CD4-positive, CD25-positive, alpha-beta regulatory T cell (primary cell): ENCODE measurements around the gene RNF180. TPM values are rescaled to one million over a fixed set of nuclear protein-coding genes. Genes with fewer than 3 reads are reported as not detected.
"Not testable (repeated sequence)": the region's sequence is repeated elsewhere in the genome, so short reads cannot be mapped to it uniquely, and the experiment has no call there.

Experiments
- ATAC-seq, 2 donors: fragments of 150-1000 bp; cut with Tn5 transposase; one replicate each; pipeline ENCODE4 v1.10.0; 2021; ENCODE audit warnings: low read depth in 2 of 2, moderate number of reproducible peaks in 2 of 2, moderate library complexity in 1 of 2
- DNase-seq, 3 donors: peaks; one replicate each; pipeline versions ENCODE4 v3.0.0 to v3.0.0-alpha.2; 2012 to 2022; ENCODE audit warnings: mixed read lengths in 1 of 3
- H3K27ac ChIP-seq: one replicate; pipeline ENCODE4 v1.7.0; 2013; ENCODE audit warnings: mild to moderate bottlenecking, low read length; ENCODE audit not compliant: insufficient read depth, poor library complexity, severe bottlenecking
- H3K27me3 ChIP-seq: one replicate; pipeline ENCODE4 v1.7.0; 2013; ENCODE audit warnings: low read length; ENCODE audit not compliant: control insufficient read depth, insufficient read depth
- H3K36me3 ChIP-seq: one replicate; pipeline ENCODE4 v1.7.0; 2013; ENCODE audit warnings: mild to moderate bottlenecking, low read length, moderate library complexity; ENCODE audit not compliant: control insufficient read depth, insufficient read depth
- H3K4me1 ChIP-seq: 2 replicates; pipeline ENCODE4 v1.7.0; 2013; ENCODE audit warnings: mild to moderate bottlenecking, low read length; ENCODE audit not compliant: insufficient read depth, control insufficient read depth, poor library complexity, severe bottlenecking
- H3K4me3 ChIP-seq: one replicate; pipeline ENCODE4 v1.7.0; 2013; ENCODE audit warnings: low read depth, mild to moderate bottlenecking, low read length, moderate library complexity
- H3K9me3 ChIP-seq, 2 experiments: 1 replicate in 1 of 2; 2 replicates in 1 of 2; pipeline ENCODE4 v1.7.0; 2013; ENCODE audit warnings: low read length in 2 of 2, mild to moderate bottlenecking in 1 of 2, moderate library complexity in 1 of 2; ENCODE audit not compliant: control insufficient read depth in 2 of 2
- H3K27ac Mint-ChIP-seq, 3 donors: one replicate each; pipeline ENCODE4 v1.8.0; 2020 to 2022; ENCODE audit warnings: mild to moderate bottlenecking in 3 of 3, mixed read lengths in 3 of 3, moderate library complexity in 2 of 3
- H3K27me3 Mint-ChIP-seq: one replicate; pipeline ENCODE4 v1.8.0; 2022; ENCODE audit warnings: mild to moderate bottlenecking, mixed read lengths
- H3K36me3 Mint-ChIP-seq: one replicate; pipeline ENCODE4 v1.8.0; 2020; ENCODE audit warnings: mixed read lengths
- H3K4me1 Mint-ChIP-seq, 4 donors: one replicate each; pipeline ENCODE4 v1.8.0; 2020 to 2022; ENCODE audit warnings: mixed read lengths in 4 of 4, mild to moderate bottlenecking in 1 of 4
- H3K4me3 Mint-ChIP-seq, 4 donors: one replicate each; pipeline ENCODE4 v1.8.0; 2020 to 2022; ENCODE audit warnings: mild to moderate bottlenecking in 4 of 4, mixed read lengths in 4 of 4, moderate library complexity in 3 of 4
- H3K9me3 Mint-ChIP-seq, 7 donors: one replicate each; pipeline ENCODE4 v1.8.0; 2020 to 2022; ENCODE audit warnings: mixed read lengths in 7 of 7, mild to moderate bottlenecking in 3 of 7, moderate library complexity in 2 of 7
- polyA plus RNA-seq, 4 donors: library from polyadenylated mRNA; unstranded; fragments of 300-500 nt; fragmentation: Illumina TruSeq; gene quantifications; one replicate each; pipeline ENCODE4 v1.2.3, GENCODE V29; 2021
- total RNA-seq: library from RNA; stranded (reverse); gene quantifications from one replicate; pipeline ENCODE4 v1.2.3, GENCODE V29; 2022

The RNF180 gene
- total and polyA plus RNA-seq, 5 donors from 2014 or later = not detected

- DNase-seq = no peak
- Histone ChIP-seq H3K27ac (no peak overlapping the region), H3K9me3 (no peaks in the 10 kb centered on the region), H3K27me3 (no peaks in the 10 kb centered on the region), H3K4me1 (no peaks in the 10 kb centered on the region), H3K36me3 (no peaks in the 10 kb centered on the region), H3K4me3 (no peak overlapping the region)
- Mint-ChIP-seq H3K4me3 (no peak overlapping the region), H3K9me3 (no peaks in the 10 kb centered on the region), H3K27me3 (no peaks in the 10 kb centered on the region), H3K27ac (no peak overlapping the region), H3K4me1 (no peaks in the 10 kb centered on the region), H3K36me3 (no peaks in the 10 kb centered on the region)
- ATAC-seq = no peak
Measured at GRCh38 chr5:64207978-64208377, 42.3 kb downstream of the RNF180 start.

- peak overlapping the region in 1 of 3 donors; percentile 28 for H3K27ac Mint-ChIP-seq
- H3K4me1 ChIP-seq = no peaks in the 10 kb centered on the region
- no peaks in the 10 kb centered on the region for H3K9me3 Mint-ChIP-seq
- ATAC-seq = no peak
- no peaks in the 10 kb centered on the region for H3K36me3 Mint-ChIP-seq
- no peaks in the 10 kb centered on the region for H3K4me1 Mint-ChIP-seq
- H3K27me3 ChIP-seq = no peaks in the 10 kb centered on the region
- no peaks in the 10 kb centered on the region for H3K27me3 Mint-ChIP-seq
- DNase-seq = no peak
- H3K27ac ChIP-seq = no peak overlapping the region
- no peaks in the 10 kb centered on the region for H3K36me3 ChIP-seq
- H3K9me3 ChIP-seq = no peaks in the 10 kb centered on the region
- H3K4me3 Mint-ChIP-seq = no peak overlapping the region
- H3K4me3 ChIP-seq = no peak overlapping the region
Measured at GRCh38 chr5:64209353-64209752, 43.7 kb downstream of the RNF180 start.

- Histone ChIP-seq H3K4me1 (no peaks in the 10 kb centered on the region), H3K36me3 (no peaks in the 10 kb centered on the region)
- H3K27ac Mint-ChIP-seq = no peak overlapping the region
Measured at GRCh38 chr5:64210866-64211265, 45.2 kb downstream of the RNF180 start.

GRCh38 chr5:64213011-64213410 is 47.4 kb downstream of the RNF180 start:
- Mint-ChIP-seq H3K36me3 (no peaks in the 10 kb centered on the region), H3K9me3 (no peaks in the 10 kb centered on the region), H3K4me3 (no peak overlapping the region), H3K4me1 (no peaks in the 10 kb centered on the region), H3K27ac (no peak overlapping the region), H3K27me3 (peaks cover 4% of the 10 kb centered on the region)
- Histone ChIP-seq H3K4me1 (no peaks in the 10 kb centered on the region), H3K36me3 (no peaks in the 10 kb centered on the region), H3K9me3 (no peaks in the 10 kb centered on the region), H3K27ac (no peak overlapping the region), H3K4me3 (no peak overlapping the region), H3K27me3 (no peaks in the 10 kb centered on the region)
- ATAC-seq = no peak
- no peak for DNase-seq

More at GRCh38 chr5:64210866-64211265, 45.2 kb downstream of the RNF180 start:
- no peaks in the 10 kb centered on the region for H3K4me1 Mint-ChIP-seq
- H3K9me3 ChIP-seq = no peaks in the 10 kb centered on the region
- no peaks in the 10 kb centered on the region for H3K36me3 Mint-ChIP-seq
- H3K4me3 ChIP-seq = no peak overlapping the region
- no peak overlapping the region for H3K4me3 Mint-ChIP-seq
- ATAC-seq (no peak), DNase-seq (no peak)
- H3K9me3 Mint-ChIP-seq = no peaks in the 10 kb centered on the region
- H3K27me3 ChIP-seq = no peaks in the 10 kb centered on the region
- H3K27me3 Mint-ChIP-seq = peaks cover 2% of the 10 kb centered on the region
- H3K27ac ChIP-seq = no peak overlapping the region

- Mint-ChIP-seq H3K36me3 (no peaks in the 10 kb centered on the region), H3K27ac (no peak overlapping the region)
- H3K9me3 ChIP-seq = no peaks in the 10 kb centered on the region
Measured at GRCh38 chr5:64213531-64213930, 47.9 kb downstream of the RNF180 start.

GRCh38 chr5:64214132-64214531 is 48.5 kb downstream of the RNF180 start:
- ATAC-seq = no peak
- H3K36me3 Mint-ChIP-seq = no peaks in the 10 kb centered on the region
- no peak overlapping the region for H3K27ac Mint-ChIP-seq

More at GRCh38 chr5:64213531-64213930, 47.9 kb downstream of the RNF180 start:
- Histone ChIP-seq H3K4me3 (no peak overlapping the region), H3K4me1 (no peaks in the 10 kb centered on the region), H3K27me3 (no peaks in the 10 kb centered on the region), H3K27ac (no peak overlapping the region), H3K36me3 (no peaks in the 10 kb centered on the region)
- no peaks in the 10 kb centered on the region for H3K4me1 Mint-ChIP-seq
- no peak overlapping the region for H3K4me3 Mint-ChIP-seq
- H3K27me3 Mint-ChIP-seq = peaks cover 4% of the 10 kb centered on the region
- H3K9me3 Mint-ChIP-seq = no peaks in the 10 kb centered on the region
- DNase-seq = no peak
- no peak for ATAC-seq

GRCh38 chr5:64221911-64222310 is 56.3 kb downstream of the RNF180 start:
- no peaks in the 10 kb centered on the region for H3K27me3 Mint-ChIP-seq
- Histone ChIP-seq H3K4me3 (no peak overlapping the region), H3K27ac (no peak overlapping the region), H3K4me1 (no peaks in the 10 kb centered on the region), H3K36me3 (no peaks in the 10 kb centered on the region), H3K27me3 (no peaks in the 10 kb centered on the region), H3K9me3 (no peaks in the 10 kb centered on the region)
- no peak overlapping the region for H3K4me3 Mint-ChIP-seq
- ATAC-seq (no peak), DNase-seq (no peak)
- H3K36me3 Mint-ChIP-seq = no peaks in the 10 kb centered on the region
- H3K4me1 Mint-ChIP-seq = no peaks in the 10 kb centered on the region
- H3K9me3 Mint-ChIP-seq = peaks cover 0 to 2% (median 0%) of the 10 kb centered on the region in 7 donors
- no peak overlapping the region for H3K27ac Mint-ChIP-seq

More at GRCh38 chr5:64214132-64214531, 48.5 kb downstream of the RNF180 start:
- Histone ChIP-seq H3K36me3 (no peaks in the 10 kb centered on the region), H3K4me1 (no peaks in the 10 kb centered on the region), H3K4me3 (no peak overlapping the region), H3K27ac (no peak overlapping the region), H3K9me3 (no peaks in the 10 kb centered on the region), H3K27me3 (no peaks in the 10 kb centered on the region)
- Mint-ChIP-seq H3K4me3 (no peak overlapping the region), H3K27me3 (peaks cover 4% of the 10 kb centered on the region), H3K4me1 (no peaks in the 10 kb centered on the region), H3K9me3 (no peaks in the 10 kb centered on the region)
- no peak for DNase-seq

- not testable (repeated sequence) for H3K27ac Mint-ChIP-seq, ATAC-seq, H3K9me3 ChIP-seq, H3K27ac ChIP-seq, H3K4me1 ChIP-seq, H3K4me1 Mint-ChIP-seq, H3K27me3 Mint-ChIP-seq, DNase-seq, H3K4me3 Mint-ChIP-seq, H3K36me3 ChIP-seq, H3K36me3 Mint-ChIP-seq, H3K9me3 Mint-ChIP-seq, H3K4me3 ChIP-seq, H3K27me3 ChIP-seq
Measured at GRCh38 chr5:64225286-64225981, 59.8 kb downstream of the RNF180 start.
